IPS-NIHi7 (cell line): ENCODE data around the gene KCNJ18.
"Not testable (repeated sequence)": the region's sequence is repeated elsewhere in the genome, so short reads cannot be mapped to it uniquely, and the experiment has no call there.

Experiments
- DNase-seq: peaks from one replicate; pipeline ENCODE4 v3.0.0; 2012; ENCODE audit warnings: mixed read lengths; ENCODE audit errors: extremely low spot score

The KCNJ18 gene

GRCh38 chr17:21685061-21685795 is 7.1 kb upstream of the KCNJ18 start:
- DNase-seq = not testable (repeated sequence)

GRCh38 chr17:21686165-21687015 is 5.9 kb upstream of the KCNJ18 start:
- DNase-seq = no peak

- DNase-seq = no peak
Observed at GRCh38 chr17:21687136-21687953, 5.0 kb upstream of the KCNJ18 start.

- DNase-seq = no peak
Observed at GRCh38 chr17:21688293-21688949, 3.9 kb upstream of the KCNJ18 start.

- DNase-seq = no peak
Observed at GRCh38 chr17:21689604-21690003, 2.7 kb upstream of the KCNJ18 start.

GRCh38 chr17:21690811-21691210 is 1.5 kb upstream of the KCNJ18 start:
- DNase-seq = not testable (repeated sequence)

- not testable (repeated sequence) for DNase-seq
Observed at GRCh38 chr17:21691481-21691880, 842 bp upstream of the KCNJ18 start.

- not testable (repeated sequence) for DNase-seq
Observed at GRCh38 chr17:21692704-21693065, 362 bp downstream of the KCNJ18 start.

GRCh38 chr17:21693391-21693796 is 1.1 kb downstream of the KCNJ18 start:
- DNase-seq = not testable (repeated sequence)

- not testable (repeated sequence) for DNase-seq
Observed at GRCh38 chr17:21693937-21694336, 1.6 kb downstream of the KCNJ18 start.

- DNase-seq = not testable (repeated sequence)
Observed at GRCh38 chr17:21696227-21696626, 3.9 kb downstream of the KCNJ18 start.

GRCh38 chr17:21696842-21697507 is 4.7 kb downstream of the KCNJ18 start:
- DNase-seq = not testable (repeated sequence)

- not testable (repeated sequence) for DNase-seq
Observed at GRCh38 chr17:21697508-21697860, 5.2 kb downstream of the KCNJ18 start.

- not testable (repeated sequence) for DNase-seq
Observed at GRCh38 chr17:21698437-21699075, 6.2 kb downstream of the KCNJ18 start.

GRCh38 chr17:21699124-21699523 is 6.8 kb downstream of the KCNJ18 start:
- DNase-seq = not testable (repeated sequence)

GRCh38 chr17:21699573-21700236 is 7.4 kb downstream of the KCNJ18 start:
- DNase-seq = not testable (repeated sequence)

GRCh38 chr17:21701090-21701489 is 8.8 kb downstream of the KCNJ18 start:
- DNase-seq = not testable (repeated sequence)

- DNase-seq = not testable (repeated sequence)
Observed at GRCh38 chr17:21702029-21702428, 9.7 kb downstream of the KCNJ18 start.

GRCh38 chr17:21702521-21702920 is 10.2 kb downstream of the KCNJ18 start:
- not testable (repeated sequence) for DNase-seq
